Breast epithelium (tissue), 4 donors: ENCODE measurements around the gene ISX. TPM values are rescaled to one million over a fixed set of nuclear protein-coding genes. Genes with fewer than 3 reads are reported as not detected.

Source experiments
- DNase-seq, 2 donors: peaks; one replicate each; pipeline ENCODE4 v3.0.0-alpha.2; 2019; ENCODE audit warnings: low spot score in 2 of 2
- H3K27ac ChIP-seq, 2 donors: fragments of 200-600 bp; sonication (generic) in 1 of 2; one replicate each; pipeline ENCODE4 v1.5.1; 2016 to 2019; ENCODE audit warnings: mild to moderate bottlenecking in 1 of 2
- H3K27me3 ChIP-seq, 2 donors: fragments of 200-600 bp; sonication (generic) in 1 of 2; one replicate each; pipeline versions ENCODE4 v1.5.1 to v1.6.0; 2017 to 2019; ENCODE audit warnings: control low read depth in 1 of 2, mild to moderate bottlenecking in 1 of 2
- H3K36me3 ChIP-seq: fragments of 200-600 bp; one replicate; pipeline ENCODE4 v1.5.1; 2019
- H3K4me1 ChIP-seq, 2 donors: fragments of 200-600 bp; sonication (generic); one replicate each; pipeline ENCODE4 v1.5.1; 2016 to 2019; ENCODE audit warnings: control low read depth in 1 of 2
- H3K4me3 ChIP-seq, 3 donors: fragments of 200-600 bp; sonication (generic); 1 replicate in 2 of 3; 2 replicates in 1 of 3; pipeline ENCODE4 v1.5.1; 2016 to 2019; ENCODE audit warnings: mild to moderate bottlenecking in 3 of 3, moderate library complexity in 2 of 3
- H3K9me3 ChIP-seq, 2 donors: fragments of 200-600 bp; sonication (generic) in 1 of 2; one replicate each; pipeline ENCODE4 v1.5.1; 2016 to 2019; ENCODE audit warnings: control low read depth in 1 of 2
- POLR2A ChIP-seq: fragments of 450-650 bp; IDR thresholded peaks from one replicate; pipeline ENCODE4 v1.6.1; 2016; ENCODE audit warnings: antibody characterized with exemption, mild to moderate bottlenecking, moderate library complexity
- POLR2AphosphoS5 ChIP-seq, 3 donors: sonication (generic); formaldehyde crosslinking; IDR thresholded peaks; one replicate each; pipeline ENCODE4 v1.6.1; 2017; ENCODE audit warnings: antibody characterized with exemption in 3 of 3
- intact Hi-C: fragments of 100-400 bp; cut with DNase I; formaldehyde crosslinking; loops from one replicate; pipeline ENCODE4 v1.15.1; 2023; ENCODE audit warnings: low total_unique reads
- total RNA-seq, 3 donors: library from RNA; depleted of rRNA; stranded (reverse); fragments of >200 nt; gene quantifications; one replicate each; pipeline ENCODE4 v1.1.0, GENCODE V29; 2016
- TF ChIP-seq, protein P1 (sequence below), 3 donors: fragments of 450-650 bp; IDR thresholded peaks; one replicate each; pipeline ENCODE4 v1.5.1; 2016 to 2017; ENCODE audit warnings: antibody characterized with exemption in 3 of 3, mild to moderate bottlenecking in 3 of 3, moderate library complexity in 3 of 3

Gene ISX
- total RNA-seq, 3 donors from 2014 or later = under 0.01 TPM; not detected in 2

DNA sequence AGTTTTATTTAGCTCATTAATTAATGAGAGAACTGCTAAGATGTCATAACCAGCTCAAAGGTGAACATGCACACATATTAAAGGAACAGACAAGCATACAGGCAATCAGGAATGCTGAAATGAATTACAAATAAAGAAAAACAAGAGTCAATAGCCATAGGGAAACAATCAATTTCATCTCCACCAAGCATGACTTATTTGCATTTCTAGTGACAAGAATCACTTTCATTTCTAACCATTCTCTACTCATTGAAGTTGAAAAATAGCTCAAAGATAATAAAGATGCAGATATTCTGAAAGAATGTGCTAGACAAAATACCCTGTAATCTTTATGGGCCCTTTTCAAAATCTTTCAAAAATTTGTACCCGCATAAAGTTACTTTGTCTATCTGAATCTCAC lies 23.2 kb downstream of the ISX start:
- TF ChIP-seq POLR2AphosphoS5 (IDR thresholded peaks at IDR 0.05) (no peak), POLR2A (no peak)
- TF ChIP-seq, protein P1, sequence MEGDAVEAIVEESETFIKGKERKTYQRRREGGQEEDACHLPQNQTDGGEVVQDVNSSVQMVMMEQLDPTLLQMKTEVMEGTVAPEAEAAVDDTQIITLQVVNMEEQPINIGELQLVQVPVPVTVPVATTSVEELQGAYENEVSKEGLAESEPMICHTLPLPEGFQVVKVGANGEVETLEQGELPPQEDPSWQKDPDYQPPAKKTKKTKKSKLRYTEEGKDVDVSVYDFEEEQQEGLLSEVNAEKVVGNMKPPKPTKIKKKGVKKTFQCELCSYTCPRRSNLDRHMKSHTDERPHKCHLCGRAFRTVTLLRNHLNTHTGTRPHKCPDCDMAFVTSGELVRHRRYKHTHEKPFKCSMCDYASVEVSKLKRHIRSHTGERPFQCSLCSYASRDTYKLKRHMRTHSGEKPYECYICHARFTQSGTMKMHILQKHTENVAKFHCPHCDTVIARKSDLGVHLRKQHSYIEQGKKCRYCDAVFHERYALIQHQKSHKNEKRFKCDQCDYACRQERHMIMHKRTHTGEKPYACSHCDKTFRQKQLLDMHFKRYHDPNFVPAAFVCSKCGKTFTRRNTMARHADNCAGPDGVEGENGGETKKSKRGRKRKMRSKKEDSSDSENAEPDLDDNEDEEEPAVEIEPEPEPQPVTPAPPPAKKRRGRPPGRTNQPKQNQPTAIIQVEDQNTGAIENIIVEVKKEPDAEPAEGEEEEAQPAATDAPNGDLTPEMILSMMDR (IDR thresholded peaks at IDR 0.05) = no peak
- H3K9me3 ChIP-seq = no peaks in the 10 kb centered on the region
- H3K27me3 ChIP-seq = peaks cover 0 to 3% of the 10 kb centered on the region in 2 donors
- no peaks in the 10 kb centered on the region for H3K36me3 ChIP-seq
- intact Hi-C loops = no loop called here
- DNase-seq = no peak
- H3K4me1 ChIP-seq = no peaks in the 10 kb centered on the region
- no peak overlapping the region for H3K4me3 ChIP-seq
- no peak overlapping the region for H3K27ac ChIP-seq

DNA sequence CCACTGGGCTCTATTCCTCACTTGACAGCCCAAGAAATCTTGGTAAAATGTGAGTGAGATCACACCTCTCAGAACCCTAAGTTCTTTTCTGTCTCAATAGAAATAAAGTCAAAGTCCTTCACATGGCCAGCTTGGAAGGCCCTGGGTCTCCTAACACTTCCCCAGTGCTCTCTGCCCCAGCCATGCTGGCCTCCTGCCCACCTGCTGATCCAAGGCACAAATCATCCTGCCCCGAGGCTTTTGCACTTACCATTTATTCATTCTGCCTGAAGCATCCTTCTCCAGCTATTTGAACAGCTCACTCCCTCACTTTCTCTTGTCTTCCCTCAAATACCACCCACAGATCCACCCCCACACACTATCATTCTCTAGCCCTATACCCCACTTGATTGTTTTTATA lies 26.4 kb downstream of the ISX start:
- Histone ChIP-seq H3K4me3 (no peak overlapping the region), H3K27ac (no peak overlapping the region), H3K4me1 (no peaks in the 10 kb centered on the region), H3K27me3 (peaks cover 0 to 6% of the 10 kb centered on the region in 2 donors), H3K36me3 (no peaks in the 10 kb centered on the region), H3K9me3 (no peaks in the 10 kb centered on the region)
- intact Hi-C loops = no loop called here
- TF ChIP-seq POLR2AphosphoS5 (IDR thresholded peaks at IDR 0.05) (no peak), POLR2A (no peak)
- TF ChIP-seq, protein P1 (IDR thresholded peaks at IDR 0.05) = no peak
- no peak for DNase-seq

DNA sequence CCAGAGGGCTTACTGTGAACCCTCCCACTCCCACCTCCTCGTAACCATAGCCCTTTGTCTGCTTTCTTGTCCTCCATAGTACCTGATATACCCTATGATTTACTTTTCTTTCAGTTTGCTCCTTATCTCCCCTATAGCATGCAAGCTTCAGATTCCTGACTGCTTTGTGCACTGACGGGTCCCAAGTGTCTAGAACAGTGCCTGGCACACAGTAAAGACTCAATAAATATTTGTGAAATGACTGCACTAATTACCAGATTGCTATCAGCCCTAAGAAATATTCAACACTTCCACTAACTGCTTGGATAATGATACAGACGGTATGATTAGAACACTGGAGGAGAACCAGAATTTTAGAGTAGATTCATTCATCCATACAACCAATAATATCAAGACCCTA lies 33.0 kb downstream of the ISX start:
- peaks cover 0 to 3% of the 10 kb centered on the region in 2 donors for H3K27me3 ChIP-seq
- no peak for DNase-seq
- H3K36me3 ChIP-seq = no peaks in the 10 kb centered on the region
- TF ChIP-seq POLR2A (no peak), POLR2AphosphoS5 (IDR thresholded peaks at IDR 0.05) (no peak)
- TF ChIP-seq, protein P1 (IDR thresholded peaks at IDR 0.05) = no peak
- H3K27ac ChIP-seq = no peak overlapping the region
- H3K4me3 ChIP-seq = no peak overlapping the region
- no peaks in the 10 kb centered on the region for H3K4me1 ChIP-seq
- intact Hi-C loops = no loop called here
- no peaks in the 10 kb centered on the region for H3K9me3 ChIP-seq

DNA sequence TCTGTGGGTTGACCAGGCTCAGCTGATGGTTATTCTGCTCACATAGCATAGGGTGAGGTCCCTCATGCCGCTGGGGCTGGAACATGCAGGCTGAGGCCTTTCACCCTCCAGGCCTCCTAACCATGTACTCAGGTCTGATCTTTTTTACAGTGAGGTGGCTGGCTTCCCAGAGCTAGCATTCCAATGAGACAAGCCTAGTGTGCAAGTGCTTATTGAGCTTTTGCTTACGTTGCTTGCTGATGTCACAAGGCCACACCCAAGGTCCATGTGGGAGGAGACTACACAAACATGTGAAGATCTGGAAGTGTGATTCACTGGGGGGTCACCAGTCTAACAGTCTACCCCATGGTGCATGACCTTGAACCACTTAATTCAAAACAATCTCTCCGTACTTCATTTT lies 33.9 kb downstream of the ISX start:
- no peak overlapping the region for H3K27ac ChIP-seq
- no peak overlapping the region for H3K4me3 ChIP-seq
- H3K36me3 ChIP-seq = no peaks in the 10 kb centered on the region
- no peaks in the 10 kb centered on the region for H3K4me1 ChIP-seq
- no peaks in the 10 kb centered on the region for H3K9me3 ChIP-seq
- peaks cover 0 to 3% of the 10 kb centered on the region in 2 donors for H3K27me3 ChIP-seq
- no peak for DNase-seq
- intact Hi-C loops = no loop called here
- TF ChIP-seq POLR2AphosphoS5 (IDR thresholded peaks at IDR 0.05) (no peak), POLR2A (no peak)
- TF ChIP-seq, protein P1 (IDR thresholded peaks at IDR 0.05) = no peak

DNA sequence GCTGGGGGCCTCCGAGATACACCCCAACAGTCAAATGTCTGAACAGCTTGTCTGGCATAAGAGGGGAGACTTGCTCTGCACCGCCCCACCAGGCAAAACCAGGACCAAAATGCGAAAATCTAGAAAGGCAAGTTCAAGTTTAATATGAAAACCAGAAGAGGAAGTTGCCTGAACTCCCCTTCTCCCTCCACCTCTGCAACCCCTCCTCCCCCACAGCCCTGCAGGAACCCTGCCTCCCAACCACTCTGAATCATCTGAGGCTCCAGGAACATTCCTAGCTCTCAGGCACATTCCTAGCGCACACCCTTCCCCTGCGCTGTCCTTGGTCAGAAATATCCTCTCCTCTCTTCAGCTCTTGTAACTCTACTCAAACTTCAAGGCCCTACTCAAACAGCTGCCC lies 36.7 kb downstream of the ISX start:
- Histone ChIP-seq H3K36me3 (no peaks in the 10 kb centered on the region), H3K4me3 (no peak overlapping the region), H3K27me3 (no peaks in the 10 kb centered on the region), H3K27ac (no peak overlapping the region), H3K4me1 (no peaks in the 10 kb centered on the region), H3K9me3 (no peaks in the 10 kb centered on the region)
- intact Hi-C loops = no loop called here
- TF ChIP-seq POLR2A (no peak), POLR2AphosphoS5 (IDR thresholded peaks at IDR 0.05) (no peak)
- TF ChIP-seq, protein P1 (IDR thresholded peaks at IDR 0.05) = no peak
- DNase-seq = no peak
